ENCODE data around the gene C1orf105. TPM values are rescaled to one million over a fixed set of nuclear protein-coding genes. Genes with fewer than 3 reads are reported as not detected.

Gene C1orf105
- total and polyA plus RNA-seq, 2 of the 13 experiments (the other 11 are each of a cell fraction or from before 2014, with no cell fraction given), result 0.15 to 0.45 TPM

DNA sequence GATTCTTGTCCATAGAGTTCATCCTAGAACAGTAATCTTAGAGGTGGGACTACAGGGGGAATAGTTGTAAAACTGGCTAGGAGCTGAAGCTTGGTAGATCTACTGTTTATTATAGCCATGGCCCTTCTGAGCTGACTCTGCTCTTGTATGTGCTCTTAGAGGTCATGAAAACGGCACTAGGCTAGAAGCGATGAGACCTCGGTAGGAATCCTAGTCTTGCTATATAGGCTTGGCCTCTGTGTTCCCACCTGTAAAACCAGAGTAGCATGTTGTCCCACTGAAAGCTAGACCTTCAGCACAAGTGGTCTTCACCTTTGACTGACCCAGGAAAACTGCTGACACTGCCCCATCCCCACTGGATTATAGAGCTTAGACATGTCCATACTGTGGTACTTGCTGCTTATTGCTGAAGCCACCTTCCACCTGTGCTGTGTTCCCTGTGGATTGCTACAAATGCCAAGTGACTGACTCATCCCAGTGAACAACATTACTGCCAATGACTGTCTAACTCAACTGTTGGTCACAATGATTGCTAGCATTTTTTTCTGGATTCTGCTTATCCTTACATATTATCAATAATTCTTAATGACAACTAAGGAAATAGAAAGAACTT is 46.4 kb downstream of the C1orf105 start (continued):
- TF ChIP-seq, protein P1, sequence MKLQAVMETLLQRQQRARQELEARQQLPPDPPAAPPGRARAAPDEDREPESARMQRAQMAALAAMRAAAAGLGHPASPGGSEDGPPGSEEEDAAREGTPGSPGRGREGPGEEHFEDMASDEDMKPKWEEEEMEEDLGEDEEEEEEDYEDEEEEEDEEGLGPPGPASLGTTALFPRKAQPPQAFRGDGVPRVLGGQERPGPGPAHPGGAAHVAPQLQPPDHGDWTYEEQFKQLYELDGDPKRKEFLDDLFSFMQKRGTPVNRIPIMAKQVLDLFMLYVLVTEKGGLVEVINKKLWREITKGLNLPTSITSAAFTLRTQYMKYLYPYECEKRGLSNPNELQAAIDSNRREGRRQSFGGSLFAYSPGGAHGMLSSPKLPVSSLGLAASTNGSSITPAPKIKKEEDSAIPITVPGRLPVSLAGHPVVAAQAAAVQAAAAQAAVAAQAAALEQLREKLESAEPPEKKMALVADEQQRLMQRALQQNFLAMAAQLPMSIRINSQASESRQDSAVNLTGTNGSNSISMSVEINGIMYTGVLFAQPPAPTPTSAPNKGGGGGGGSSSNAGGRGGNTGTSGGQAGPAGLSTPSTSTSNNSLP (IDR thresholded peaks at IDR 0.05; ENCODE audit: low read depth, low read length), result no peak
- TF ChIP-seq ATF3 (CRISPR knock-in tag; IDR thresholded peaks at IDR 0.05), result 0 out of 2 replicates have a peak, but pooled peaks have one; percentile 47
- TF ChIP-seq, protein P2, sequence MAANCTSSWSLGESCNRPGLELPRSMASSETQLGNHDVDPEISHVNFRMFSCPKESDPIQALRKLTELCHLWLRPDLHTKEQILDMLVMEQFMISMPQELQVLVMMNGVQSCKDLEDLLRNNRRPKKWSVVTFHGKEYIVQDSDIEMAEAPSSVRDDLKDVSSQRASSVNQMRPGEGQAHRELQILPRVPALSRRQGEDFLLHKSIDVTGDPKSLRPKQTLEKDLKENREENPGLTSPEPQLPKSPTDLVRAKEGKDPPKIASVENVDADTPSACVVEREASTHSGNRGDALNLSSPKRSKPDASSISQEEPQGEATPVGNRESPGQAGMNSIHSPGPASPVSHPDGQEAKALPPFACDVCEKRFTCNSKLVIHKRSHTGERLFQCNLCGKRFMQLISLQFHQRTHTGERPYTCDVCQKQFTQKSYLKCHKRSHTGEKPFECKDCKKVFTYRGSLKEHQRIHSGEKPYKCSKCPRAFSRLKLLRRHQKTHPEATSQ (CRISPR knock-in tag; IDR thresholded peaks at IDR 0.05; ENCODE audit: borderline replicate concordance), result no peak
- TF ChIP-seq ZNF337 (CRISPR knock-in tag; IDR thresholded peaks at IDR 0.05; ENCODE audit: borderline replicate concordance, low read depth), result no peak
- no peak for TF ChIP-seq KAT2B (IDR thresholded peaks at IDR 0.05; ENCODE audit: borderline replicate concordance, low read depth, low read length)
- TF ChIP-seq, protein P3, sequence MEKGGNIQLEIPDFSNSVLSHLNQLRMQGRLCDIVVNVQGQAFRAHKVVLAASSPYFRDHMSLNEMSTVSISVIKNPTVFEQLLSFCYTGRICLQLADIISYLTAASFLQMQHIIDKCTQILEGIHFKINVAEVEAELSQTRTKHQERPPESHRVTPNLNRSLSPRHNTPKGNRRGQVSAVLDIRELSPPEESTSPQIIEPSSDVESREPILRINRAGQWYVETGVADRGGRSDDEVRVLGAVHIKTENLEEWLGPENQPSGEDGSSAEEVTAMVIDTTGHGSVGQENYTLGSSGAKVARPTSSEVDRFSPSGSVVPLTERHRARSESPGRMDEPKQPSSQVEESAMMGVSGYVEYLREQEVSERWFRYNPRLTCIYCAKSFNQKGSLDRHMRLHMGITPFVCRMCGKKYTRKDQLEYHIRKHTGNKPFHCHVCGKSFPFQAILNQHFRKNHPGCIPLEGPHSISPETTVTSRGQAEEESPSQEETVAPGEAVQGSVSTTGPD (CRISPR knock-in tag; IDR thresholded peaks at IDR 0.05), result no peak
- TF ChIP-seq ZNF550 (CRISPR knock-in tag; IDR thresholded peaks at IDR 0.05; ENCODE audit: borderline replicate concordance), result no peak
- TF ChIP-seq SRSF1 (optimal IDR thresholded peaks at IDR 0.05; ENCODE audit: low read depth, low read length), result no peak
- TF ChIP-seq CHD2 (IDR thresholded peaks at IDR 0.05; ENCODE audit: low read depth, low read length), result no peak
- no peak for TF ChIP-seq SRSF4 (IDR thresholded peaks at IDR 0.05; ENCODE audit: low read depth, low read length, poor library complexity, severe bottlenecking)
- TF ChIP-seq ONECUT2 (CRISPR knock-in tag; IDR thresholded peaks at IDR 0.05), result no peak
- peak; percentile 36; the same call in 1 of the 2 replicates for TF ChIP-seq FOSL1 (CRISPR knock-in tag; IDR thresholded peaks at IDR 0.05; ENCODE audit: borderline replicate concordance)
- TF ChIP-seq ZNF503 (CRISPR knock-in tag; IDR thresholded peaks at IDR 0.05), result no peak
- TF ChIP-seq EP300 (IDR thresholded peaks at IDR 0.05; ENCODE audit: low read depth in 2 of 2, low read length in 2 of 2), result 0 out of 4 replicates have a peak, but pooled peaks of 1 of the 2 experiments have one; percentile 7
- no peak for TF ChIP-seq EP300 (CRISPR knock-in tag; IDR thresholded peaks at IDR 0.05; ENCODE audit: borderline replicate concordance)
- TF ChIP-seq SALL1 (CRISPR knock-in tag; IDR thresholded peaks at IDR 0.05), result no peak
- TF ChIP-seq ZNF10 (CRISPR knock-in tag; IDR thresholded peaks at IDR 0.05; ENCODE audit: borderline replicate concordance, low read depth), result no peak
- peak; percentile 36 to 65; a peak in 3 of 4 replicates for TF ChIP-seq MAFK (conservative IDR thresholded peaks at IDR 0.05 in 1 of 2, IDR thresholded peaks at IDR 0.05 in 1 of 2; ENCODE audit: low read length in 2 of 2)
- no peak for TF ChIP-seq ZNF230 (CRISPR knock-in tag; IDR thresholded peaks at IDR 0.05)
- no peak for TF ChIP-seq ZZZ3 (CRISPR knock-in tag; IDR thresholded peaks at IDR 0.05; ENCODE audit: borderline replicate concordance)
- TF ChIP-seq MXD4 (CRISPR knock-in tag; IDR thresholded peaks at IDR 0.05), result no peak
- TF ChIP-seq ZNF7 (CRISPR knock-in tag; IDR thresholded peaks at IDR 0.05), result no peak
- peak; percentile 13; the same call in 1 of the 2 replicates for TF ChIP-seq ZNF644 (CRISPR knock-in tag; IDR thresholded peaks at IDR 0.05; ENCODE audit: low read depth)
- TF ChIP-seq ZBTB1 (CRISPR knock-in tag; IDR thresholded peaks at IDR 0.05; ENCODE audit: borderline replicate concordance), result no peak

All from HepG2 (cell line).